Midbrain (tissue), 1 donor: ENCODE data around the gene ARL16.

ENCODE experiments used
- DNase-seq: peaks from one replicate; lab custom pipeline; 2025; lab: John Stamatoyannopoulos, UW

ARL16 gene

DNA sequence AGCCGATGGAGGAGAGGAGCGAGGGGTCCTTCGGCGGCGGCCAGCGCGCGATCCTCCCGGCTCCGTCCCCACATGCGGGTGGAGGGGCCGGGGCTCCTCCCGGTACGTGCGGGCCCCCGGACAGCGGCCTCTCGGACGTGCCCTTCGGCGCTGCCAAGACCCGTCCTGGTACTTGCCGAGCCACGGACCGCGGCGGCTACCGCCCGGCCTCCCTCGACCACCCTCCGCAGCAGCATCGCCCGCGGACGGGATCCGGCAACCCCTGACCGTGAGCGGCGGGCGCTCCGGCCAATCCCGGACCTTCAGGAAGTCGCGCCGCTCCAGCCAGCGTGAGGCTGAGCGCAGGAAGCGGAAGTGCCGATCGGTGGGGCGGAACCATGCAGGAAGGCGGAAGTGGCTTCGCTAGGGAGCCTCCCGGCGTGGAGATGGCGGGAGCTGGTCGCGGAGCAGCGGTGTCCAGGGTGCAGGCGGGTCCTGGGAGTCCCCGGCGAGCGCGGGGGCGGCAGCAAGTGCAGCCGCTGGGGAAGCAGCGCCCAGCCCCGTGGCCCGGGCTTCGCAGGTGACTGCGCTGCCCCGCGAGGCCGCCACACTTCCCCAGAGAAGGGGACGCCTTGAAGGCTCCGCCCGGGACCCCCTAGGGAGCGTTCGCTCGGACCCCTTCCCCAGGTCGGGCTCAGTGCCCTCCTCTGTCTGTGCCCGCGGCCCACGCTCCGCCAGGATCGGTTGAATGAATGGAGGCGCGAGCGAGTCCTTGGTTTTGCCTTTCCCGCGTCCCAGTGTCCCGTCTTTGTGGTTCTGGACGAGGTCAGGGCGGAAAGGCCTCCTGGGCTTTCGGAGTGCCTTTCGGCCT, 17.0 kb downstream of the ARL16 start, which contains the start of the genes CCDC137 and OXLD1:
Gene CCDC137, plus strand, starts transcription at position 396 of the 850 bp plus-strand sequence. Its CDS starts 30 bp downstream, at position 426.
Gene OXLD1, minus strand, starts transcription at position 264 of the 850 bp plus-strand sequence. Its CDS starts 28 bp downstream, at position 236.
- DNase-seq: peak; percentile 97

DNA sequence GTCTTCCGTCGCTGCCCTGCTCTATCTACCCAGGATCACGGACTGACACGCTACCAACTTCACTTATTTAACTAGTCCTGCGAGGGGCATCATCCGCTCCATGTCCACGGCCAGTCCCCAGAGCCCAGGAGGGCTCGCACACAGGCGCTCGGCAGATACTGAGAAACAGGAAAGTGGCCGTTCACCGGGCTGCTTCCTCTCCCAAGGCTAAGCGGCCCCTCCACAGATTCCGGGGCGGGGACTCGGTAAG, 17.6 kb downstream of the ARL16 start:
- DNase-seq: no peak

DNA sequence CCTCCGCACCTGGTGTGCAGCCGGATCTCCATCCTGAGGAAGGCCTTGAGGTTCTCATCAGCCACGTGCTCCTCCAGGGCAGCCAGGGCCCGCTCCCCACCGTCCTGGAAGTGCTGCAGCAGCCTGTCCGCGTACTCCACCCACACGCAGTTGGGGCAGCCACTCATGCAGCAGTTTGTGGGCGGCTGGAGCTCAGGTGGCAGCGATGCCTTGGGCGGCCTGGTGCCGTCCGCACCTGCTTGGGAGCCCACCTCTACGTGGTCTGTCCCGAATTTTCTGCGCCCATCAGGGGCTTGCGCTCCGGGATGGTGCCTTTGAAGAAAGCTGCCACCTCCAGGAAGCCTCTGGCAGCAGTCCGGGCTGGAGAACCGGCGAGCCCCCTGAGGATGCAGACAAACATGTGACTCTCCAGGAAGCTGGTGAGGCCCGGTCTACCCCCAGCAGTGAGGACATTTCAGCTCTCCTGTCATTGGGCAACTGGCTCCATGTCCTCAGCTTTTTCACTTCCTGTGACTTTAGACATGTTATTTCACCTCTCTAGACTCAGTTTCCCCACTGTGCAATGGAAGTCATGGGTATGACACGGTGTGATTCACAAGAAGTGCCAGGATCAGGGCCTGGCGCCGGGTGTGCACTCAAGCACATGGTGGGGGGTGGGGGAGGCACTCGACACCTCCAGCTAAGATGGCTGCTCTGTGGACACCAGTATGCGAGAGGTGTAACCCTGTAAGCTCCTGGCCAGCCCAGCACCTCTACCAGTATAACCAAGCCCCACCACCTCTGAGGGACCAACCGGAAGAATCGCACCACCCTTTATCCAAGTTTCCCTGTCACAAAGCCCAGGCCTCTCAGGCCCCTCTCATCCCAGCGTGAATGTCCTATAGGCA, 18.1 kb downstream of the ARL16 start:
- DNase-seq: no peak

DNA sequence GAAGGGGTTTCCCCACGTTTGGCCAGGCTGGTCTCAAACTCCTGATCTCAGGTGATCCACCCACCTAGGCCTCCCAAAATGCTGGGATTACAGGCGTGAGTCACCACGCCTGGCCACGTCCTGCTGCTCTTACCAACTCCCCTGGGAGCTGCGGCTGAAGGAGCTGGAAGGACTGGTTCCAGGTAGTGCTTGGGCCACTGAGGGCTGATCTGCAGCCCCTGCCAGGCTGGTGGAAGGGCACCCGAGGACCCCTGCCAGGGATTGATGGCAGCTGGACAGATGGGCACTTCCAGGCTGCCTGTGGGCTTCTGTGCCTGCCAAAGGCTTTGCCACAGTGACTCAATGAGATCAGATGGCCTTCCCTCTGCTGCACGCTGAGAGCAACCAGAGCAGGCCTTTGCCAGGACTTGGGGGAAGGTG, 19.5 kb downstream of the ARL16 start:
- DNase-seq: no peak

DNA sequence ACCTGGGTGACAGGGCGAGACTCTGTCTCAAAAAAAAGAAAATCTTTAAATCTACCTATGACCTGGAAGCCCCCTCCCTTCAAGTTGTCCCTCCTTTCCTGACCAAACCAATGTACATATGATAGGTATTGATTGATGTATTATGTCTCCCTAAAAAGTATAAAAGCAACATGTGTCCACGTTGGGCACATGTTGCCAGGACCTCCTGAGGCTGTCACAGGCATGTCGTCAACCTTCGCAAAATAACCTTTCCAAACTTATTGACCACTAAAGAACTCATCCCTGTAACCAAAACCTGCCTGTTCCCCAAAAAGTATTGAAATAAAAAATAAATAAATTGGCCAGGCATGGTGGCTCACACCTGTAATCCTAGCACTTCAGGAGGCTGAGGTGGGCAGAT, 21.6 kb downstream of the ARL16 start:
- DNase-seq: no peak

DNA sequence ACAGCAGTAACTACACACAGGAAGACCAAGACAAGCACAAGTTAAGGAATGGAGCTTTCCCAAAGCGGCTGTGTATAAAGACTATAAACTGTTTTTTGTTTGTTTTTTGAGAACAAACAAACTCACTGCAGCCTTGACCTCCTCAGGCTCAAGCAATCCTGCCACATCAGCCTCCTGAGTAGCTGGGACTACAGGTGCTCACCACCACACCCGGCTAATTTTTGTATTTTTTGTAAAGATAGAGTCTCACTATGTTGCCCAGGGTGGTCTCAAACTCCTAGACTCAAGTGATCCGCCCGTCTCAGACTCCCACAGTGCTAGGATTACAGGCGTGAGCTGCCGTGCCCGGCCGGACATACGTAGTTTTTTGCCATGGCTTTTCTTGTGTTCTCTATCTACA, 23.2 kb downstream of the ARL16 start:
- DNase-seq: no peak

DNA sequence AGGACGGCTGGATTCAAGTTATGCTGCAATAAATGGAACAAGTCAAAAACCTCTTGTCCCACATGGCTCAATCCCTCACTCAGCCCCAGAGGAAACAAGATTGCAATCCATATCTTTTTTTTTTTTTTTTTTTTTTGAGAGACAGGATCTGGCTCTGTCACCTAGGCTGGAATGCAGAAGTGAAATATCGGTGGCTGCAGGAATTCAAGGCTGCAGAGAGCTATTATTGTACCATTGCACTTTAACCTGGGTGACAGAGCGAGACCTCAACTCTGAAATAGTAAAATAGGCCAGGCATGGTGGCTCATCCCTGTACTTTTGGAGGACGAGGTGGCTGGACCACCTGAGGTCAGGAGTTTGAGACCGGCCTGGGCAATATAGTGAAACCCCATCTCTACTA, 24.6 kb downstream of the ARL16 start:
- no peak for DNase-seq

DNA sequence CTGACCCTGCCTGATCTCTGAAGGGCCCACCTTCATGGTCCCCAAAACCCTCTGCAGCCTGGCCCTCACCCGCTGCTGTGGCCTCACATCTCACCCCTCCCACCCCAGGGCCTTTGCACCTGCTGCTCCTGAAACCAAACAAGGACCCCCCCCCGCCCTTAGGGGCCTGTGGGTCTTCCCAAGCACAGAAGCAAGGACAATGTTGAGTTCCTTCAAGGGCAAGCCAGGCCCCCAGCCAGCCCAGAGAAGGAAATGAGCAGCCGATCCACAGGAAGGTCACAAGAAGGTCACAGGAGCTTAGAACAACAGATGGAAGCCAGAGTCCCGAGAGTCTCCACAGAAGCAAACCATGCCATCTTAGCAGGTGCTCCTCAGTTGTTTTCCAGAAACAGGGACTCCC, 26.8 kb downstream of the ARL16 start:
- no peak for DNase-seq

DNA sequence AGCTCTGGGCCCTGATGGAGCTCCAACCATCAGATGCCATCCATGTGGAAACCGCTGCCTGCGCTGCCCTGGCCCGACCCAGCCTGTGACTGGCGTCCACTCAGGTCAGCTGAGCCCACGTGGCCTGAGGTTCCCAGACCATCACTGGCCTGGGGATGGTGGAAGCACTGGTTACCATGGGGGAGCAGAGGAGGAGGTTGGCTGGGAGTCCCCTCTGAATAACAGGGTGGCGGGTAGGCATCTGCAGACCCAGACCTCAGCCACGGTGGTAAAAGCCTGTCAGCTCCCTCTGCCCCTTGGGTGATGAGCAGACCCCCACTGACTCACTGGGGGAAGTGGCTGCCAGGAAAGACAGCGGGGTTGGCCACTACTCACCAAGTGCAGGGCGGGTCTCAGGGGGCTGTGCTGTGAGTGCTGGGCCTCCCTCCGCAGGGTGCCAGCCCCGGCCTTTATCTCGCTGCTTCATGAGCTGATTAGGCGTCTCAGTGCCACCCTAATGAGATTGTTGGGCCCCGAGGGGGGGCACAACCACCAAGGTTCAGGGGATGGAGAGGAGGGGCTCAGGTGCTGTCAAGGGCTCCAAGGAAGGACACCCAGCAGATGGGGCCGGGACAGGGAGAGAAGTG, 27.4 kb downstream of the ARL16 start, which contains the start of gene PDE6G:
Gene PDE6G, minus strand, starts transcription at position 425 of the 626 bp plus-strand sequence. CDS start 3,237 bp downstream, outside the sequence.
- no peak for DNase-seq

DNA sequence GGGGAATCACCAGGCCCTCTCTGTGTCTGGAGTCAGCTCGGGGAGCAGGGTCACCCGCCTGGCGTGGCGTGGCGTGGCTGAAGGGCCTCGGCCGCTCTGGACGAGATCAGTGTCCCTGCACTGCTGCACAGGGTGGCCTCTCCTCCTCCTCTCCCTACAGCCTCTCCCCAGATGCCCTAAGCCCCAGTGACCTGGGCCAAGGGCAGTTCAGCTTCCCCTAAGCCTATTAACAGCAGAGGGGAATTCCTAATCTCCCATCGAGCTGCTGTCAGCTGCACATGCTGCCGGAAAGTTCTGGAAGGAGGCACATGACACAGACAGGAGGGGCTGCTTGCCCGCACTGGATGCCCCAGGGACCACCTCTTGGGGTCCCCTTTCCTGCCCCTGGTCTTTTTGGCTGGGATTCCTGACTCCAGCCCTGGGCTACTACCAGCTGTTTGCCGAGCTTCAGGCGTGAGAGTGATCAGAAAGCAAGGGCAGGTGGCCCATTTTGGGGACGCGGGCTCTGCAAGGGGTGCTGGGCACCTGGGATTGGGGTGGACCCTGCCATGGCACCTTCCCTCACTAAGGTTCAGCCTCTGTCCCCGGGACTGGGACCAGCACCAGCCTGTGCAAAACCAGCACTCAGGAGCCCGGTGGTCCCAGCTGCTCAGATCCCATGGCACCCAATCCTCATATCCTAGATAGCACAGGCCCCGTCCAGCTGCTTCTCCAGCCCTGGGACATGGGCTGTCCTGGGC, 28.0 kb downstream of the ARL16 start:
- DNase-seq: no peak

DNA sequence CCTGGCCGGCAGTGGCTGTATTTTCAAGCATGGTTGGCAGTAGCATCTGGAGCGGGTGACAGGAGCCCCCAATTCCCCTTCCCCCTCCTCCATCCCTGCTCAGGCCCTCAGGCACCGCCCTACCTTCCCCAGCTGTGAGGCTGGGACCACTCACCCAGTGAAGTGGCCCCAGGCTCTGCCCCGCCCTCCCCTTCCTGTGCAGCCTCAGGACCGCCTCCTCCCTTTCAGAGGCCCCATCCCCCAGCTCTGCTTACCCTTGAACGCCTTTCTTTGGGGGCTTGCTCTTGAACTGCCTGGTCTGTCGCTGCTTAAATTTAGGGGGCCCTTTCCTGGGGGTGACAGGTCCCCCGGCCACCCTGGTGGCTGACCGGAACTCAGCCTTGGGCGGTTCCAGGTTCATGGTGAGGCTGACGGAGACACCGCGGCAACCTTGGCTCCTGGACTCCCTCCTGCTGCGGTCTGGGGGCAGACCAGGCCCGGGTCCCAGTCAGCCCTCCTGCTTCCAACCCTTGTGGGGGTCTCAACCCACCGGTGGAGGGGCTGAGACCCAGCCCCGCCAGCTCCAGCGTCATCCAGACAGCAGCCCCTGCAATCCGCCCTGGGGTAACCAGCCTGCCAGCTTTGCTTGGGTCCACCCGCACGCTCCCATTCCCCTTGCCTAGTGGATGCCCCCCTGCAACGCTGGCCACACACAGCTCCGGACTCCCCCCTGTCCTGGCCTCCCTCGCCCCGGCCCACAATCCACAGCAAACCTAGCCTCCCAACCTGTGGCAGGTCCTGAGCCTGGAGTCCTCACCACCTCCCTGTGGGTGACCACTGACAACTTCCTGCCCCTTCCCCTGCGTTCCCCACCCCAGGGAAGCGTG, 30.5 kb downstream of the ARL16 start:
- no peak for DNase-seq

DNA sequence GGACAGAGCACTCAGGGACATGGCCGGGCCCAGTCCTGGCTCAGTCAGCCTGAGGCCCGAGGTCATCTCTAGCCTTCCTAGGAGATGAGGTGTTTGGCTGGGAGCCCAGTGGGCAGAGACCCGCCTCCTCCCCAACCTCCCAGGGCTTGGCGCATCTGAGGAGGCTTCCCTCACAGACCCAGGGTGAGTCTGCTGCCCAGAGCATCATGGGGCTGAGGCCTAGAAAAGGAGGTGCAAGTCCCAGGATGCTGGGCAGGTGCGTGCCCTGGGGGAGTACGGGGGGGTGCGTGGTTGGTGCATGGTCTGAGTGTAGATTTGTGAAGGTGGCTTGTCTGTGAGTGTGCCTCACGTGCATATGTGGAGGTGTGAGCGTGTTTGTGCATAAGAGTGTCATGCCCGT, 31.9 kb downstream of the ARL16 start:
- no peak for DNase-seq

DNA sequence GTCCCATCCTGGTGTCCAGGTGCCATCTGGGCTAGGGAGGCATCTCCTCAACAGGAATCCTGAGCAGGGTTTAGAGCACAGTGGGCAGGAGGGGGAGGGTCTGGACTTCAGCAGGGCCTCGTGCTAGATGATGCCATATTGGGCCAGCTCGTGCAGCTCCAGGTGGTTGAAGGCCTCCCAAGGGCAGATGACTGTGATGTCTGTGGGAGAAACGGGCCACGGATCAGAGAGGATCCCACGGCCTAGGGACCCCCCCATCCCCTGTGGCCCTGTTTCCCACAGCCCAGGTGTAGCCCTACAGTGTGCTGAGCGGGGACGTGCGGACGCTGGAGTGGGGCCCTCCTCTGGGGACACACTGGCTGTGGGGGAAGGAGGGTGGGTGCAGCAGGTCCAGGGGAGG, 32.6 kb downstream of the ARL16 start:
- no peak for DNase-seq

DNA sequence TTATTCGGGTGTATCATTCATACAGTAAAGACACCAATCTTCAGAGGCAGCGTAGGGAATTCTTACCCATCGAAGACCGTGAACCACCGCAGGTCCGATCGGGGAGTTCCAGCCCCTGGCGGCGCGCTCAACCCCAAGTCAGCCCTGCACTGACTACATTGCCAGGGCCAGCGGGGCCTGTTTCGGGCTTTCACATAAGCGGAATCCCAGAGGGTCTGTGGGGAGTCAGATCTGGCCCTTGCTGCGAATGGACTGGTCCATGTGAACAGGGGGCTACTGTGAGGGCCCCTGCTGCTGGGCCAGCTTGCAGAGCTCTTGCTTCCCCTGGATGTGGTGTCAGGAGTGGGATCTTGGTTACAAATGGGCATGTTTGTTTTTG, 34.9 kb downstream of the ARL16 start:
- no peak for DNase-seq

DNA sequence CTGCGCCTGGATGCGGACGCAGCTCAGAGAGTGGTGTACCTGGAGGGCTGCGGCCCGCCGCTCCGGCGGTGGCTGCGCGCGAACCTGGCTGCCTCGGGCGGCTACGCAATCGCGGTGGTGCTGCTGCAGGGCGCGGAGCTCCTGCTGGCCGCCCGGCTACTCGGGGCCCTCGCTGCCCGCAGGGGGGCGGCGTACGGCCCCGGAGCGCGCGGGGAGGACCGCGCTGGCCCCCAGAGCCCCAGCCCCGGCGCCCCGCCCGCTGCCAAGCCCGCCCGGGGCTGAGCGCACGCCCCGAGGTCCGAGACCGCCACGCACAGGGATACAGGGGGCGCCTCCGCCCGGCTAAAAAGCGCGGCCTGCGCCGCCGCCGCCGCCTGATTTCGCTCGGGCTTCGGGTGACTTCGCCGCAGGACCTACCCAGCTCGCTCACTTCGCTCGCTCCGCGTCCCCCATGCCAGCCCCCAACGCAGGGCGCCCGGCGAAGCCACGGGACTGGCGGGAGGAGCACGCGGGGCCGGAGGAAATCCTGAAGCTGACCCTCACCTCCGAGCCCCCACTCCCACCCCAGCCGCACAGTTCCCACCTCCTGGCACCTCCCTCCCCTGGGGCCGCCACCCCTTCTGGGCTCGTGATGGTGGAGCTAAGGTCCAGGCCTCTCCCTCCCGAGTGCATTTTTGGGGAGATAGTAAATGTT, 35.4 kb downstream of the ARL16 start:
- no peak for DNase-seq

DNA sequence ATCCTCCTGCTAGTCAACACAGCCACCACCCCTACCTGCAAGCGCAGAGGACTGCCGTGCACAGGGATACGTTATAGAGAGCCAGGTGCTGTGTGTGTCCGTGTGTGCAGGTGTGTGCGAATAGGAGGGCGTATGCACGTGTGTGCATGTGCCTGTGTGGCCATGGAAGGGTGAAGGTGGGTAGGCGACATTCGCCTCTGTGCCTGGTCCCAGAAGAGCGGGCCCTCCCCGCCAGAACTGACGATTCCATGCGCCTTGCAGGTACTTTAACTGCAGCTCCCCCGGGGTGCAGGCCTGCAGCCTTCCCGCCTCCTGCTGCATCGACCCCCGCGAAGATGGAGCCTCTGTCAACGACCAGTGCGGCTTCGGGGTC, 36.0 kb downstream of the ARL16 start:
- DNase-seq: no peak

DNA sequence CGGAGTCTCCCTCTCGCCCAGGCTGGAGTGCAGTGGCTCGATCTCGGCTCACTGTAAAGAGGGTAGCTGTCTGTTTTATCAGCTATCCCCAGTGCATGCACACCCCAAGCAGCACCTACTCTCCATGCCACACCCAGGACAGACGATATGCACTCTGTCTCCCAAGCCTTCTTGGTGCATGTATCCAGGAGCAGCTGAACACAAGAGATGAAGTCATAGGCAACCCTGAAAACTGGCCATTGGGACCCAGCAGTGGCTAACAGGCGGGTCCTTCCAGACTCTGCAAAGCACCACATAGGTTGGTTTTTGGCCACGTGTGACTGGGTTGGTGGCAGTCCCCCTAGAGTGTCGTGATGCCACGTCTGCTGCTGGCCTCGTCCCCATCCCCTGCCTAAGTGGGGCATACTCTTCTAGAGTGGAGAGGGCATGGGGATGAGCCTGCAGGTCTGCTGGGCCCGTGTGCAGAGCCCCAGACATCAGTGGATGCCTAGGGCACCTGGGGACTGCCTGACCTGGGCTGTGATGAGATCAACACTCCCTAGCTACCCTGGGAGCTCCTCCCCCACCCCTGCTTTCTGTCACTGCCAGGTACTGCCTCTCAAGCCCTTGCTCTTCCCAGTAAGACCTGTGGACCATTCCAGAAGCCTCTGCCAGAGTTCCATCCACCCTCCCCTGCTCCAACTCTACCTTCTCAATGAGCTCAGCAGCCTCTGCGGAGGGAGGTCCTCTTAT, 36.6 kb downstream of the ARL16 start:
- no peak for DNase-seq

DNA sequence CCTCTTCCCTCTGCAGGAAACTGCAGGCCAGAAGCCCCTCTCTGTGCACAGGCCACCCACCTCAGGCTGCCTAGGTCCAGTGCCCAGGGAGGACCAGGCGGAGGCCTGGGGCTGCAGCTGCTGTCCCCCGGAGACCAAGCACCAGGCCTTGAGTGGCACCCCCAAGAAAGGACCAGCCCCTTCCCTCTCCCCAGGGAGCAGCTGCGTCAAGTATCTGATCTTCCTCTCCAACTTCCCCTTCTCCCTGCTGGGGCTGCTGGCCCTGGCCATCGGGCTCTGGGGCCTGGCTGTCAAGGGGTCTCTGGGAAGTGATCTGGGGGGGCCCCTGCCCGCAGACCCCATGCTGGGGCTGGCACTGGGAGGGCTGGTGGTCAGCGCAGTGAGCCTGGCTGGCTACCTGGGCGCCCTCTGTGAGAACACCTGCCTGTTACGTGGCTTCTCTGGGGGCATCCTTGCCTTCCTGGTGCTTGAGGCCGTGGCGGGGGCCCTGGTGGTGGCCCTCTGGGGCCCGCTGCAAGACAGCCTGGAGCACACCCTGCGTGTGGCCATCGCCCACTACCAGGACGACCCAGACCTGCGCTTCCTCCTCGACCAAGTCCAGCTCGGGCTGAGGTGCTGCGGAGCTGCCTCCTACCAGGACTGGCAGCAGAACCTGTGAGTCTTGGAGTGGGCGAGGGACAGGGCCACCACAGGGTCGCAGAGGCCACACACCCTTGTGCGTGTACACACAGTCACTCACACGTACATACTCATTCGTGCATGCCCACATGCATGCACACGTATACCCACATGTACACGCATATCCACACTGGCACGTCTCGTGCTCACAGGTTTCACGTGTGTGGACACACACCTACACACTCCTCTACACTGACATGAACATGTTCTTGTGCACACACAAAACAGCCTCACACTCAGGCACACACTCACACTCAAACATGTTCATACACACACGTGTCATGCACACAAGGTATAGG, 38.3 kb downstream of the ARL16 start:
- no peak for DNase-seq
